ENCODE measurements around the gene NSUN4. TPM values are rescaled to one million over a fixed set of nuclear protein-coding genes. Genes with fewer than 3 reads are reported as not detected.

The NSUN4 gene
- total RNA-seq, 4 donors from 2014 or later, result 23.4 to 40.0 (median 34.9) TPM

- H3K36me3 ChIP-seq, result no peaks in the 10 kb centered on the region
- DNase-seq, result no peak
- no peak overlapping the region for H3K27ac ChIP-seq
- no peaks in the 10 kb centered on the region for H3K27me3 ChIP-seq
- H3K4me1 ChIP-seq, result no peaks in the 10 kb centered on the region
- no peak for TF ChIP-seq CTCF (IDR thresholded peaks at IDR 0.05)
- no peak for TF ChIP-seq POLR2A (IDR thresholded peaks at IDR 0.05)
- intact Hi-C loops (cut with DNase I), result no loop called here
- H3K4me3 ChIP-seq (replicated peaks in 1 of 3), result no peak overlapping the region
- no peaks in the 10 kb centered on the region for H3K9me3 ChIP-seq
Measured at GRCh38 chr1:46380508-46380907, 39.9 kb downstream of the NSUN4 start.

- H3K9me3 ChIP-seq, result no peaks in the 10 kb centered on the region
- H3K27me3 ChIP-seq, result no peaks in the 10 kb centered on the region
- H3K36me3 ChIP-seq, result no peaks in the 10 kb centered on the region
- H3K4me1 ChIP-seq, result peaks cover 20 to 22% of the 10 kb centered on the region in 2 donors
- 90 to 91% methylated on average over 12 of the region's 12 CpGs for WGBS, 2 donors
- no peak for TF ChIP-seq CTCF (IDR thresholded peaks at IDR 0.05)
- no peak for TF ChIP-seq POLR2A (IDR thresholded peaks at IDR 0.05)
- intact Hi-C loops (cut with DNase I), result no loop called here
- no peak overlapping the region for H3K4me3 ChIP-seq (replicated peaks in 1 of 3)
- peak overlapping the region in 2 of 3 donors; percentile 82 for H3K27ac ChIP-seq
- DNase-seq, result no peak
Measured at GRCh38 chr1:46393510-46393909, 52.9 kb downstream of the NSUN4 start.

GRCh38 chr1:46394108-46394871 is 53.7 kb downstream of the NSUN4 start, which contains the start of gene FAAH:
Gene FAAH, plus strand, starts transcription at chr1:46394317. Its CDS starts 32 bp downstream, at chr1:46394349.
- intact Hi-C loops (cut with DNase I), result no loop called here
- H3K4me3 ChIP-seq (replicated peaks in 1 of 3), result peak within 1 kb of the TSS; percentile 6 to 52 (median 31)
- H3K36me3 ChIP-seq, result no peaks in the 10 kb centered on the region
- no peaks in the 10 kb centered on the region for H3K27me3 ChIP-seq
- peak; percentile 44 to 72 for TF ChIP-seq POLR2A (IDR thresholded peaks at IDR 0.05)
- TF ChIP-seq CTCF (IDR thresholded peaks at IDR 0.05), result peak in 1 of 6 experiments; percentile 7
- H3K4me1 ChIP-seq, result peaks cover 22 to 25% of the 10 kb centered on the region in 2 donors
- peak; percentile 81 to 83 for DNase-seq
- 5 to 8% methylated on average over 18 to 29 of the region's 75 CpGs for WGBS, 2 donors
- no peaks in the 10 kb centered on the region for H3K9me3 ChIP-seq
- H3K27ac ChIP-seq, result peak within 1 kb of the TSS; percentile 82 to 85 (median 82)

- peak overlapping the region; percentile 82 to 85 (median 82) for H3K27ac ChIP-seq
- peaks cover 24 to 31% of the 10 kb centered on the region in 2 donors for H3K4me1 ChIP-seq
- no peaks in the 10 kb centered on the region for H3K36me3 ChIP-seq
- TF ChIP-seq POLR2A (IDR thresholded peaks at IDR 0.05), result peak in 1 of 2 donors; percentile 32
- no peak for TF ChIP-seq CTCF (IDR thresholded peaks at IDR 0.05)
- peak overlapping the region; percentile 6 to 52 (median 31) for H3K4me3 ChIP-seq (replicated peaks in 1 of 3)
- peak; percentile 87 to 90 for DNase-seq
- no peaks in the 10 kb centered on the region for H3K9me3 ChIP-seq
- intact Hi-C loops (cut with DNase I), result no loop called here
- H3K27me3 ChIP-seq, result no peaks in the 10 kb centered on the region
- WGBS, 2 donors, result 9 to 31% methylated on average over 17 of the region's 17 CpGs
Measured at GRCh38 chr1:46394872-46395465, 54.4 kb downstream of the NSUN4 start.

Data from thyroid gland (tissue), 4 donors.